H1 (cell line): ENCODE results near the gene HENMT1.

ENCODE experiments used
- ASH2L ChIP-seq: fragments of 200-600, 300-600 bp; sonication (generic); IDR thresholded peaks from one replicate; pipeline ENCODE4 v1.7.1; 2017; ENCODE audit warnings: low read length
- CBX8 ChIP-seq: fragments of 300-800, 300-1000 bp; sonication (generic); IDR thresholded peaks from 2 replicates; pipeline ENCODE4 v1.7.1; 2016; ENCODE audit warnings: low read depth, low read length, borderline replicate concordance
- CEBPB ChIP-seq: IDR thresholded peaks from 2 replicates; pipeline ENCODE4 v1.6.1; 2012; ENCODE audit warnings: low read depth, low read length
- EP300 ChIP-seq, 2 experiments: IDR thresholded peaks; 1 replicate in 1 of 2; 2 replicates in 1 of 2; pipeline ENCODE4 v1.6.1; 2011 to 2012; ENCODE audit warnings: low read depth in 2 of 2, low read length in 2 of 2, mild to moderate bottlenecking in 2 of 2, borderline replicate concordance in 1 of 2, inconsistent platforms in 1 of 2, moderate library complexity in 1 of 2
- POLR2A ChIP-seq, 2 experiments: IDR thresholded peaks; 1 replicate in 1 of 2; 2 replicates in 1 of 2; pipeline ENCODE4 v1.6.1; 2011; ENCODE audit warnings: low read depth in 2 of 2, low read length in 2 of 2, mild to moderate bottlenecking in 2 of 2; ENCODE audit errors: control extremely low read depth in 1 of 2
- TF ChIP-seq, protein P1 (sequence below): IDR thresholded peaks from 2 replicates; pipeline ENCODE4 v1.6.1; 2011; ENCODE audit warnings: low read depth, mild to moderate bottlenecking, low read length; ENCODE audit not compliant: insufficient read depth
- TF ChIP-seq, protein P2 (sequence below), 3 experiments: IDR thresholded peaks; 1 replicate in 2 of 3; 2 replicates in 1 of 3; pipeline versions ENCODE4 v1.5.1 to v1.6.1; 2011; ENCODE audit warnings: low read length in 3 of 3, mild to moderate bottlenecking in 3 of 3, inconsistent platforms in 2 of 3, low read depth in 1 of 3, moderate library complexity in 1 of 3; ENCODE audit not compliant: insufficient read depth in 1 of 3; ENCODE audit errors: control extremely low read depth in 1 of 3

DNA sequence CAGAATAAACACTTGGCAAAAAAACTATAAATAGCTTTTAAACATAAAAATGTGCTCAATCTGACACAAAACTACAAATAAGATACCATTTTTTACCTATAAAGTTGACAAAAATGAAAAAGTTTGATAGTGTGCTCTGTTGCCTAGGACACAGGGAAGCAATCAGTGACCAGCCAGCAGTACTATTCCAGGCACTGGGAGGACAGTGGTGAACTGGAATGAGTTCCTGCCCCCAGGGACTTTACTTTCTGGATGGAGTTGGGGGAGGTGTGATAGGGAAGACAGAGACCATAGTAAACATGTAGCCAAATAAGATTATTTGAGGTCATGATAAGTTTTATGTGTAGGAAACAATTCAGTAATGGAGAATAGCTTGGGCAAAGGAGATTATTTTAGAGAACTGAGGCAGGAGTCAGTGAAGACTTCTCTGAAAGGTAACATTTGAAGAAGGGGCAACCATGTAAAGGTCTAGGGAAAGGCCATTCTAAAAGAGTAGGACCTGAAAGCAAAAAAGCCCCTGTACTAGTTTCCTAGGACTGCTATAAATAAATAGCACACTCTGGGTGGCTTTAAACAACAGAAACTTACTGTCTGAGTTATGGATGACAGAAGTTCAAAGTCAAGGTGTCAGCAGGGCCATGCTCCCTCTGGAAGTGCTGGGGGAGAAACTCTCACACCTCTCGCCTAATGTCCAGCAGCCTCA, 59.0 kb downstream of the HENMT1 start:
- TF ChIP-seq, protein P1, sequence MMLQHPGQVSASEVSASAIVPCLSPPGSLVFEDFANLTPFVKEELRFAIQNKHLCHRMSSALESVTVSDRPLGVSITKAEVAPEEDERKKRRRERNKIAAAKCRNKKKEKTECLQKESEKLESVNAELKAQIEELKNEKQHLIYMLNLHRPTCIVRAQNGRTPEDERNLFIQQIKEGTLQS, result no peak
- TF ChIP-seq ASH2L (no peak), CBX8 (no peak), EP300 (IDR thresholded peaks at IDR 0.05; ENCODE audit: borderline replicate concordance in 1 of 2, low read depth in 2 of 2, low read length in 2 of 2) (no peak), CEBPB (no peak), POLR2A (IDR thresholded peaks at IDR 0.05; ENCODE audit: control extremely low read depth in 1 of 2, low read depth in 2 of 2, low read length in 2 of 2) (no peak)
- TF ChIP-seq, protein P2, sequence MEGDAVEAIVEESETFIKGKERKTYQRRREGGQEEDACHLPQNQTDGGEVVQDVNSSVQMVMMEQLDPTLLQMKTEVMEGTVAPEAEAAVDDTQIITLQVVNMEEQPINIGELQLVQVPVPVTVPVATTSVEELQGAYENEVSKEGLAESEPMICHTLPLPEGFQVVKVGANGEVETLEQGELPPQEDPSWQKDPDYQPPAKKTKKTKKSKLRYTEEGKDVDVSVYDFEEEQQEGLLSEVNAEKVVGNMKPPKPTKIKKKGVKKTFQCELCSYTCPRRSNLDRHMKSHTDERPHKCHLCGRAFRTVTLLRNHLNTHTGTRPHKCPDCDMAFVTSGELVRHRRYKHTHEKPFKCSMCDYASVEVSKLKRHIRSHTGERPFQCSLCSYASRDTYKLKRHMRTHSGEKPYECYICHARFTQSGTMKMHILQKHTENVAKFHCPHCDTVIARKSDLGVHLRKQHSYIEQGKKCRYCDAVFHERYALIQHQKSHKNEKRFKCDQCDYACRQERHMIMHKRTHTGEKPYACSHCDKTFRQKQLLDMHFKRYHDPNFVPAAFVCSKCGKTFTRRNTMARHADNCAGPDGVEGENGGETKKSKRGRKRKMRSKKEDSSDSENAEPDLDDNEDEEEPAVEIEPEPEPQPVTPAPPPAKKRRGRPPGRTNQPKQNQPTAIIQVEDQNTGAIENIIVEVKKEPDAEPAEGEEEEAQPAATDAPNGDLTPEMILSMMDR (IDR thresholded peaks at IDR 0.05; ENCODE audit: control extremely low read depth in 1 of 3, insufficient read depth in 1 of 3, low read depth in 1 of 3, low read length in 3 of 3), result no peak
